Measurements from ENCODE around the gene KIAA0232. TPM values are rescaled to one million over a fixed set of nuclear protein-coding genes. Genes with fewer than 3 reads are reported as not detected.

Gene KIAA0232
- total and polyA plus RNA-seq, 2 of the 8 experiments (the other 6 are each of a cell fraction or from before 2014, with no cell fraction given) = 5.6 to 23.3 TPM

- ChIA-PET POLR2A (ENCODE audit: partially characterized antibody) (no interaction called here), CTCF (ENCODE audit: partially characterized antibody) (interaction anchor here (1.2 to 2.9 kb wide), 5 partner anchors 8 to 125 kb away, joined by 3 to 10 read pairs (median 9); no protein-coding TSS in a partner anchor)
Observed at GRCh38 chr4:6760865-6761264, 21.7 kb upstream of the KIAA0232 start.

More at GRCh38 chr4:6760865-6761264, 21.7 kb upstream of the KIAA0232 start:
- no peaks in the 10 kb centered on the region for H3K4me1 ChIP-seq (replicated peaks in 1 of 4; ENCODE audit: control insufficient read depth in 3 of 4, insufficient read depth in 4 of 4, low read length in 3 of 4)
- H4K5ac ChIP-seq (ENCODE audit: insufficient read length, low read depth, low read length) = no peak overlapping the region
- no peaks in the 10 kb centered on the region; a peak in 1 of 8 replicates for H3K36me3 ChIP-seq (ENCODE audit: control insufficient read depth in 2 of 4, insufficient read depth in 4 of 4, low read length in 3 of 4)
- H2BK5ac ChIP-seq (ENCODE audit: low read depth, low read length) = no peak overlapping the region
- no peaks in the 10 kb centered on the region for H3K79me2 ChIP-seq (ENCODE audit: control insufficient read depth in 1 of 2, insufficient read depth in 2 of 2, low read length in 2 of 2)
- no peaks in the 10 kb centered on the region for H3K27me3 ChIP-seq (replicated peaks in 1 of 4; ENCODE audit: control insufficient read depth in 3 of 4, extremely low read depth in 1 of 4, insufficient read depth in 3 of 4, low read length in 3 of 4)
- TF ChIP-seq KDM5A (IDR thresholded peaks at IDR 0.05; ENCODE audit: low read length) (no peak), RBBP5 (IDR thresholded peaks at IDR 0.05; ENCODE audit: borderline replicate concordance, low read depth, low read length) (no peak), CHD2 (IDR thresholded peaks at IDR 0.05; ENCODE audit: low read length) (no peak)
- no peaks in the 10 kb centered on the region for H4K20me1 ChIP-seq (replicated peaks in 1 of 2; ENCODE audit: control insufficient read depth in 1 of 2, insufficient read depth in 2 of 2, low read length in 2 of 2)
- H3K4ac ChIP-seq (replicated peaks; ENCODE audit: insufficient read length, low read depth, low read length) = no peak overlapping the region
- no peak overlapping the region for H3K4me3 ChIP-seq (ENCODE audit: extremely low read depth in 1 of 4, insufficient read depth in 2 of 4, low read depth in 3 of 4, low read length in 4 of 4)
- no peak overlapping the region for H3K4me2 ChIP-seq (ENCODE audit: insufficient read depth in 1 of 2, low read depth in 2 of 2, low read length in 2 of 2)
- H3K79me1 ChIP-seq (ENCODE audit: low read depth, low read length) = no peaks in the 10 kb centered on the region
- H3K9ac ChIP-seq (replicated peaks in 1 of 4; ENCODE audit: extremely low read depth in 1 of 4, low read depth in 3 of 4, low read length in 3 of 4) = no peak overlapping the region
- H3K27ac ChIP-seq (ENCODE audit: low read depth, low read length) = no peak overlapping the region
- no peak overlapping the region for H2BK12ac ChIP-seq (ENCODE audit: low read depth, low read length)
- no peak overlapping the region for H3K56ac ChIP-seq (replicated peaks; ENCODE audit: insufficient read length, low read depth, low read length)
- H4K91ac ChIP-seq (replicated peaks; ENCODE audit: insufficient read length, low read length) = no peak overlapping the region
- H3K9me3 ChIP-seq (ENCODE audit: insufficient read depth in 2 of 2, low read depth in 1 of 2, low read length in 1 of 2) = peaks cover 0 to 2% of the 10 kb centered on the region in 2 experiments; a peak in 1 of 4 replicates
- no peak overlapping the region for H3K14ac ChIP-seq (ENCODE audit: insufficient read length)
- no peak overlapping the region for H2BK120ac ChIP-seq (replicated peaks; ENCODE audit: low read depth, low read length)
- FAIRE-seq (no peak), DNase-seq (ENCODE audit: low read depth in 1 of 2, low spot score in 2 of 2) (no peak)
- H4K8ac ChIP-seq (ENCODE audit: extremely low read depth, insufficient read depth, low read length) = no peak overlapping the region
- no peaks in the 10 kb centered on the region for H3K23me2 ChIP-seq (ENCODE audit: low read depth, low read length)
- H2BK20ac ChIP-seq (ENCODE audit: low read length) = no peak overlapping the region
- H2AFZ ChIP-seq (ENCODE audit: low read length) = no peak overlapping the region
- no peak overlapping the region for H2BK15ac ChIP-seq (ENCODE audit: low read length)
- H2AK5ac ChIP-seq (ENCODE audit: low read depth, low read length) = no peak overlapping the region
- H3K18ac ChIP-seq (ENCODE audit: extremely low read depth, low read length) = no peak overlapping the region
- no peak overlapping the region for H3K23ac ChIP-seq (ENCODE audit: insufficient read length)
- WGBS, 2 experiments (ENCODE audit: extremely low coverage in 1 of 2, insufficient coverage in 1 of 2, insufficient read length in 1 of 2, insufficient replicate concordance in 2 of 2, low coverage in 1 of 2, low lambda C conversion rate in 2 of 2, missing lambda C conversion rate in 1 of 2) = 87% methylated on average over 9 of the region's 9 CpGs; no CpG with 5 or more reads in 1 of the 2 experiments

Data from H1 (cell line).